HK-2 (cell line): ENCODE measurements around the gene GPR12.

Experiments
- DNase-seq: peaks from one replicate; pipeline ENCODE4 v3.0.0-alpha.2; 2018; ENCODE audit not compliant: unreplicated experiment

GPR12 gene, protein sequence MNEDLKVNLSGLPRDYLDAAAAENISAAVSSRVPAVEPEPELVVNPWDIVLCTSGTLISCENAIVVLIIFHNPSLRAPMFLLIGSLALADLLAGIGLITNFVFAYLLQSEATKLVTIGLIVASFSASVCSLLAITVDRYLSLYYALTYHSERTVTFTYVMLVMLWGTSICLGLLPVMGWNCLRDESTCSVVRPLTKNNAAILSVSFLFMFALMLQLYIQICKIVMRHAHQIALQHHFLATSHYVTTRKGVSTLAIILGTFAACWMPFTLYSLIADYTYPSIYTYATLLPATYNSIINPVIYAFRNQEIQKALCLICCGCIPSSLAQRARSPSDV

DNA sequence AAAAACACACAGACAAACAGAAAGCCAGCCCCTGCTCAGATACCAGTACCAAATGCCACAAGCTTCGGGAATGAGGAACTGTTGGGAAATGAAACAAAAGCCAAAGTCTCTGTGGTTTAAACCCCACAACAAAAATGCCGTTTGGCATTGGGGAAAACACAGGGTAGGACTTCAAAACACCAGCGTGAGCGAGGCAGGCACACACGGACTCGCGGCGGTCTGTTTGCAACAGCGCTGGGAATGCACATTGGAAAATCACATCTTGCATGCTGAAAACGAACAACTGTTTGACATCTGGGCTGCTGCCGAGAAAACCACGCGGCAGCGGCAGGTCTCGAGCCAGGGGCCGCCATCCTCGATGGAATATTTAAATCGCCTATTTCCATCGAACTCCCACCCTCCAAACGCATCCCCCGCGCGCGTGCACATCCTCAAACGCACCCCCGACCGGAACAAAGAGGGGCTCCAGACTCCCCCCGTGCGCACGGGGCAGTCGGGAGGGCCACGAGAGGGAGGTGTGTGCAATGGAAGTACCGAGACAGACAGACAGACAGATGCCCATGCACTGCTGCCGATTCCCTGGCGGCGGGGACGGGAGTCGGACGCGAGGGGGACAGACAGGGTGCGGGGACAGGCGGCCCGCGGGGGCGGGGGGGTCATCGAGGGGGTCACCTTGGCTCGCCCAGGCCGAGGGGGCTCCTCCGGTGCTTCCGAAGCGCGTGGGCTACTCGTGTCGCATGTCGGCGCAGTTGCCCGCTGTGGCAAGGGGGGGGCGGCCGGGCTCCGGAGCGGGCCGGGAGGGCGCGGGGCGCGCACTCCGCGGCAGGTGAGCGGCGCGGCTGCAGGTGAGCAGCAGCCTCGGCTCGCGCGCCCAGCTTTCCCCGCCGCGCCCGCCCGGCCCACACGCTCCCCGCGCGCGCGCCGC is at the start of gene GPR12:
TSS of gene GPR12 (minus strand) at position 880 of the 925 bp plus-strand sequence. CDS start 959 bp downstream, outside the sequence.
- no peak for DNase-seq

DNA sequence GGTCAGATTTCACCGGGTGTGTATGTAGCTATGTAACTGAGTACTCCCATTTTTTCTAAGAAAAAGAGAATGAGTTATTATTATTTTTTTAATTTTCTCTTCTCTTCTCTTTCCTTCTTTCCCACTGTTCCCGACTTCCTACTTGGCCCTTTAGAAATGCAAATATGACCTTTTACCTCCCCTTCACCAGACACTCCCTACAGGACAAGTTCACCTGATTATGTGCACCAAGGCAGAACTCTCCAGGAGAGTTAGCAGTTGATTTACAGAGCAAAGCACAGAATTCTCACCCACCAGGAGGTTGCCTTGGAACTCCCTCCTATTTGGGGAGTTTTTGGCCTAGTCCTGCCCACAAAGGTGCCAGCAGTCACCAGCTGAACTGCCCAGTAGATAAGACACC is 49.5 kb upstream of the GPR12 start:
- DNase-seq = no peak

DNA sequence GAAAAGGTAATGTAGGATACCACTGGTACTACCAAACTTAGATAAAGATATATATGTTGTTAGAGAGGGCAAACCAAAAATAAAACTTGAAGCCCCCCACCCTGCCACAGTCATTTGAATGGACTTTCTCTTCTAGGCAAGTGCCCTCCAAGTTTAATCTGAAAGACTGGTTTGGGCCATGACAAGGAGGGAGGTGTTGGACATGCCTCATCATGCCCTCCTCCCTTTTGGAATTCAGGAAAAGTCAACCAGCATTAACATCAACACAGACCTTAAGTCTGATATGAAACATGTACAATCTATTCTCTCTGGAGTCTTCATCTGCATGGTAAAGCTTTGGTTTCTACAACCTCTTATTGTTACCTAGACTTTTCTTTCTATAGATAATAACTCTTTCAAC is 46.3 kb upstream of the GPR12 start:
- DNase-seq = no peak

DNA sequence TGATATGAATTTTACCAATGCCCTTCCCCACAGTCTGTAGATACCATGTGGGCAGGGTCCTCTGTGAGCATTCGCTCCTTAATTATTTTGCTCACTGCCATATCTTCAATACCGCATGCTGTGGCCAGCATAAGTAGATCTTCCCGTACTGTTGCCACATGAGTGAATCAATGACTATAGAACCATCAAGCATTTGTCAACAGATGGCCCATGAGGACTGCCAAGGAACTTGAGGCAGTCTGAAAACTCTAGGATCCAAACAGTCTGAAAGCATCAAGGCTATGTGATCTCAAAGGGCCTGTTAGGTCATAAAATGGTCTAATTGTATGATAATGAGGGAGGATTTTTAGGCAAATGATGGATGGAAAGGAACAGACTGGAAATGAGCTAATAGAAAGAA is 27.4 kb upstream of the GPR12 start:
- DNase-seq = no peak

DNA sequence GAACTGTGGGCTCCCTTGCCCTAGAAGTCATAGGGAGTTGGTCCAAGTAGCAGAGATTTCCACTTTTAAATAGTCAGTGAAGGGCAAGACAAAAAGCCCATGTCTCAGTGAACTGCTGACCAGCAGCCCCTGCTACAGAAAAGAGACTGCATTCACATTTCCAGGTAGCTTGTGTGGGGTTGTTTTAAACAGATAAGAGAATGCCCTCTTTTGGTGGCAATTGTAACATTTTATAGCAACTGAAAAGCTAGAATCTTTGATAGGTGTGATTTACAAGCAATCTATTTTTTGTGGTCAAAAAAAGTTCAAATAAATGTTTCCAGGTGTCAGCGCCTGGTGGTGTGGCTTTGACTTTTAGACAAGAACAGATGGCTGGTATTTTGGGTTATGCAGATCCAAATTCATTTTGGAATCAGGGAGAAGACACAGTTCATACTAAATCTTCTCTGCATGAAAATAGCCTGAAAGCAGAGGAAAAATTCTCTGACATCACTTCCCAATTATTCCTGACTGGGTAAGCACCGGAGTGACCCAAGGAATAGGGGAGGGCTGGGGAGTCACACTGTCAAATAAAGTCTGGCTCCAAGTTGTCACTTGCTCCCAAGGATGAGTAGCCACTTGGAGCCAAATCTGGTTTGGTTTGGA is 26.2 kb upstream of the GPR12 start:
- DNase-seq = no peak

DNA sequence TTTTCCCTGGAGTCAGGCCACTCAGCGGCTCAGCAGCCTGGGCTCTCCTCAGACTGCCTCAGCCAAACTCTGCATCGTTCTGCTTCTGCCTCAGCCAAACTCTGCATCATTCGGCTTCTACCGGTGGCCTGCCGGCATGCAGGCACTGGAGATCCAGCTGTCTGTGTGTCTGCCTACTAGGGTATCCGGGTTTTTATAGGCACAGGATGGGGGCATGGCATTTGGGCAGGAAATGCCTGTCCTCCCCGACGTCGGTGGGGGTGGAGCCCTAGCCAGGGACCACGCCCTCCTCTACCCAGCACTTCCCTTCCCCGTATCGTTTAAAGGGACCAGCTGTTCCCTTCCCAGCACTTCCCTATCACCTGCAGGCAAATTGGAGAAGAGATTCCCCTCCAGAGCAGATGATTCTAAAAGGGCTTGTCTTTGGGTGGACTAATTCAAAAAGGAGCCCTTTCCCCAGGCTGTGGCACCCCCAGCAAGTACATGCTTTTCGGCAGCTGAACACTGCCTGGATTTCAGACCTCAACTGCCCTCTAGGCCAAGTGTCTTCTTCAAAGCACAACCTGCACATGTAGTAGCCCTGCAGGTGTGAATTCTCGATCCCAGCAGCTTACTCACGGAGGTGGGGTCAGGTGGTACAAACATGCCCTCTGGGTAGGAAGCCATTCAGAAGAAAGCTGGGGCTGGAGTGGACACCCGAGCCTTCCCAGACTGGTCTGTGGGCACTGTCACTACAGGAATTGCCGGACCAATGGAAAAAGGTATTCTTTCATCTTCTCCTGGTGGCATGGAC is 25.4 kb upstream of the GPR12 start:
- DNase-seq = no peak

DNA sequence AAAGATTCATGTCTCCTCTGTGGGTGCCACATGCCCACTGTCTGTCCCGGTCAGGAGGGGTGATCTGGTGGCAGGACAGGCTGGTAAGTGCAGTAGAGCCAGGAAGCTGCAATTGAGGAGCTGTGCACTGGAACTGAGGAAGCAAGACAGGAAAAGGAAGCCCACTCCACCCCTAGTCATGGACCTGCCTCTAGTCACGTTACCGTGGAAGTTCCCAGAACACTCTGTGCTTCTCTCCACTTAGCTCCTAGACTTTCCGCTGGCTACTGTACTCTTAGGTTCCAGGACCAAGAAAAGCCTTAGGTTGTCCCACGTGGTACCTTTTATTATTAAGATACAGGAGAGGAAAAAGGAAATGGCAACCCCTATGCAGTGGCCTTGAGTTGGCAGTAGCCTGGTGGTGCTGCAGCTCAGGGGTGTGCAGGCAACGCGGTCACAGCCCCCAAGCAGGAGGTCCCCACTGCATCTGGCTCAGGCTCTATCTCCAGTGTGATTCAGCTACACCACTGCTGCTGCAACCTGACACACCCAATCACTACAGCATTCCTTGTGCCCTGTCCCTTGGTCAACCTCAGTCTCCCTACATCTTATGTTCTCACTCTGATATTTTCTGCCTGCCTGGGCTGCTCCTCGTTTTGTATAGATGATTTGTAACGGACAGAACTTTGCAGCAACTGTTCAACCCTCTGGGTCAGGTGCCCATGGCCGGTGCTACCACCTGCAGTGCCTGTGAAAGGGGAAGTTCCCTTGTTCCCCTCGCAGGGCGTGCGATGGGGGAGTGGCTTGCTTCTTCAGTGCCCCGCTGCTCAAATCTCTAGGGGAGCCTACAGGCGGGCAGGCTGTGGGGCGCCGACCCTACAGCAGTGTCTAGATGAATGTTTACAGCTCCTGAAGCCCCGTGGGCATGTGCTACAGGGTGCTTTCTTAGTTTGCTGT is 24.4 kb upstream of the GPR12 start:
- DNase-seq = no peak

DNA sequence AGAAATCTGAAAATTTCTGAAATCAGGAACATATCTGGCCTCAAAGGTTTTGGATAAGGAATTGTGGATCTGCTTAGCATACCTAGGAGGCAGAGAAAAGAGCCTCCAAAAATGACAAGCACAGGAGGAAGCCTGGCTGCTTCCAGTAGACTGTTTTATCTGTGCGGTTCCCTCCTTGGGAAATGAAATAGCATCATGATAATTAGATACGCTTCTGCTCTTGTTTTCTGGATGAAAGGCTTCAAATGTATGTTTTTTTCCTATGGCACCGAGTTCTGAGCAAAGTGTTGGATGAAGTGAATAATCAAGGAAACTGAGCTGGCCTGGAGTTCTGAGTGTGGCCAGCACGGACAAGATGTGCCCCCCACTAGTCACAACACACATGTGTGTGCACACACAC is 19.8 kb upstream of the GPR12 start:
- DNase-seq = no peak

DNA sequence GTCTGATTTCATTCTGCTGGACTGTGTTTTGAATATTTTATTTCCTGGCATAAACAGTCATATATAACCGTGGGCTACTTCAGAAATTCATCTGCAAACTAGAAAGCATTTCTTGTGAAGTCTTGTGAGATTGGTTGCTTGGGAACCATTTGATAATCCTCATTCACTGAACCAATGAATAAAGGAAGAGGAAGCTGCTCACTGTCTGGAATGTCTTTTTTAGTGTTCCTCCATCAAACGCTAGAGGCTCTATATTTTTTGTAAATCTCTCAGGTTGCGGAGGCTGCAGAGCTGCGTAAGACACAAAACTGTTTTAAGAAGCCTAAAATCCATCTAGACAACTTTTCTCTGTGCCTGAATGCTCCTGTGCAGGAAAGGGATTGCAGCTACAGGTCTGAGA is 18.7 kb upstream of the GPR12 start:
- DNase-seq = no peak

DNA sequence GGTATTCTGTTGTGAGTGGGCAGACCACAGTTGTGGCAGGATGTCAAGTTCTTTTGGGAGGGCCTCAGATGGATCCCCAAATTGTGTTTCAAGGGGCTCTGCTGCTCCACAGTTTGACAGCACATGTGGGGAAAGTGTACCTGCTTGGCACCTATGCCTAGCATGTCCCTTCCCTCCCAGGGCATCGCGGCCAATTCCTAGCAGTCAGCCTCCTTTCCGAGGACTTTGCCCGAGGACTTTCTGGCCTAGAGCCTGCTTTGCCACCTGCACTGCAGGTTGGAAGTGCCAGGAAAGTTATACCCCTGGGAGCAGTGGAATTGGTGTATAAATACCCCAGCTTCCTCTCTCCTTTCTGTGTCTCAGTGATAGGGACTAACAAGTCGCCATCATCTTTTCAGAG is 11.9 kb upstream of the GPR12 start:
- no peak for DNase-seq

DNA sequence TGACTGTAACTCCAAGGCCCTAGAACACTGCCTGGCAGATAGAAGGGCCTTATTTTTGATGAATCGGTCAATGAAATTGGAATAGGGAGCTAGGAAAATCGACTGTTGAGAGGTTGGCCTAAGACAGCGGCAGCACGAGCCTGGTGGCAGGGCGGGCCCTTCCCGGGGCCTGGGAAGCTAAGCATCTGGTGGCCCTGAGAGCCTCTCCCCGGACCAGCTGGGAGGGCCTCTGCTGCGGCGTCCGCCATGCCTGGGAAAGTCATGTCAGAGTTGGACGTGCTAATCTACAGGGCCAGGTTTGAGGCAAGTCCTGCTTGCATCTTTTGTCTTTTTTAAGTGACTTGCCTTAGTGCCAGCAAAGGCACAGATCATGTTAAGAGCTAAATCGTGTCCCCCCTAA is 11.2 kb upstream of the GPR12 start:
- no peak for DNase-seq

DNA sequence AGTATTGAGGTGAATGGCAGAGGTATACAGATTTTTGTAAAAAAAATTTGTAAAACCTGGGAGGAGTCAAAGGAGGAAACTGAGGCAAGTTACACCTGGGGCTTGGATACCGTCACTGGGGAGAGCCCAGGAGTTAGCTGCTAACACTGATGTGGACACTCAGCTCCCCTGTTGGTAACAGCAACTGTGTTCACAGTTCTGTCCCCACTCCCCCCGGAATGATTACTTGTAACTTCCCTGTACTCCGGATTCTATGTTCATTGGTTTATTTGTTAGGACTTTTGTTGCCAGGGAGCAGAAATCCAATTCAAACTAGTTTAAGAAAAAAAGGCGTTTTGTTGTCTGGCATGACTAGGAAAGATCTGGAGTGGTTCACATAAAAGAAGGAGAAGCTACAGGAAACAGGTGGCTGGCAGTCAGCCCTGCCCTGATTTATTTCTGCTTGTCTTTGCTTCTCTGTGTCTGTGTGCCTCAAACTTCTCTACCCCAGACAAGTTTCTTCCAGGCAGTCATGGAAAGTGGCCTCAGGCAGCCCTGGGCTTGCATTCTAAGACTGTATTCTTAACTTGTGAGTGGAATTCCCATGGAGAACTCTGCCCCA is 2.3 kb upstream of the GPR12 start:
- no peak for DNase-seq

DNA sequence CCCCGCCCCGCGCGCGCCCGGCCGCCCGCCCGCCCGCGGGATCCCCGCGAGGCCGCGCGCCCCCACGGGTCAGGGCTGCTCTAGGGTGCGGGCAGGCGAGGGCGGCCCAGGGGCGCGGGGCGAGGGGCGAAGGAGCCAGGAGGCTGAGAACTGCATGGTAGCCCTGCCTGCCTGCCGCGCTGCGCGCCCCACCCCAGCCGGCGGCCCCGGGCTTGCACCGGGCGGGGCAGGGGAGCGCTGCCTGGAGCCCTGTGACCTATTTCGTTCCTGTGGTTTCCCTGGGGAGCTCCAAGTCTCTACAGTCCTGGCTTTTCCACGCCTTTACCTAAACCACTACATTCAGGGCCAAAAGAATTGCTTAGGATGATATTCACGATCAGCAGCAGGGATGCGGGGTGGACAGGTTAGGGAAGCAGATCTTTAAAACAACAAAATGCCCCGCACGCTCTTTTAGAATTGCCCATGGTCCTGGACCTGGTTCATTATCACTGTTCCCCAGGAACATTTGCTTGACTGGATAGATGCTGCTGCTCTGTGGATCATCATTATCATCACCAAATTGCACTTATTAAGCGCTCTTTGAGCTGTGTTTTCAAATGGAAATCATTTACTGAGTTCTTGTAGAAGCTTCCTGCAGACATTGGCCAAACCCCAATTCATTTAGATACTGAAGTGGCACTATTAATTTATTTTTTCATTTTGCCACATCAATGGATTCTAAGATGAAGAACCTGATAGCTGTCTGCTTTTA is 421 bp upstream of the GPR12 start:
- DNase-seq = no peak

DNA sequence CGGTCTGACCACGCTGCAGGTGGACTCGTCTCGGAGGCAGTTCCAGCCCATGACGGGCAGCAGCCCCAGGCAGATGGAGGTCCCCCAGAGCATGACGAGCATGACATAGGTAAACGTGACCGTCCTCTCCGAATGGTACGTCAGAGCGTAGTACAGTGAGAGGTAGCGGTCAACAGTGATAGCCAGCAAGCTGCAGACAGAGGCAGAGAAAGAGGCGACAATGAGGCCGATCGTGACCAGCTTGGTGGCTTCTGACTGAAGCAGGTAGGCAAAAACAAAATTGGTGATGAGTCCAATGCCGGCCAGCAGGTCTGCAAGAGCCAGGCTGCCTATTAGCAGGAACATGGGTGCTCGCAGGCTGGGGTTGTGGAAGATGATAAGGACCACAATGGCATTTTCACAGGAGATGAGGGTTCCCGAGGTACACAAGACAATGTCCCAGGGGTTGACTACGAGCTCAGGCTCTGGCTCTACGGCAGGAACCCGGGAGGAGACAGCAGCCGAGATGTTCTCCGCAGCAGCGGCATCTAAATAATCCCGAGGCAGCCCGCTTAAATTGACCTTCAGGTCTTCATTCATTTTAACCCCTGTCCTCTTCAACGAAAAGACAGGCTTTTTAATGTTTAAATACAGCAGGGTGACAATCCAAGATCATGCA is 1.2 kb downstream of the GPR12 start:
- no peak for DNase-seq

DNA sequence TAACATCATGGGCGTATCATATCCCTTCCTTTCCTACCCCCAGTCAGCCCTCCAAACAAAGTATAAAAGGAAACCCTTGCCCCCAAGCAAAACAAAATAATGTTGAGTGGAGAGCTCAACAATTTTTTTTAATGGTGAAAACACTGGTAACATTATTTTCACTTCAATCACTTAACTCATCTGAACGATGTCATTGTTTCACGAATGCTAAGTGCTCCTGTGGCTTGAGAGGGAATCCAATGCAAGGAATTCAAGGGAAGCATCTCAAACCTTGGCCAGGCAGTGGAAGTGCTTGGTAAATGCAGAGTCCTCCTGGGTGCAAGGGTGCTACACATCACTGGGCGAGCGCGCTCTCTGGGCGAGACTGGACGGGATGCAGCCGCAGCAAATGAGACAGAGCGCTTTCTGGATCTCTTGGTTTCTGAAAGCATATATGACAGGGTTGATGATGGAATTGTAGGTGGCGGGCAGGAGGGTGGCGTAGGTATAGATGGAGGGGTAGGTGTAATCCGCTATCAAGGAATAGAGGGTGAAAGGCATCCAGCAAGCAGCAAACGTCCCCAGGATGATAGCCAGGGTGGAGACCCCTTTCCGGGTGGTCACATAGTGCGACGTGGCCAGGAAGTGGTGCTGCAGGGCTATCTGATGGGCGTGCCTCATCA is 2.0 kb downstream of the GPR12 start:
- DNase-seq = no peak

DNA sequence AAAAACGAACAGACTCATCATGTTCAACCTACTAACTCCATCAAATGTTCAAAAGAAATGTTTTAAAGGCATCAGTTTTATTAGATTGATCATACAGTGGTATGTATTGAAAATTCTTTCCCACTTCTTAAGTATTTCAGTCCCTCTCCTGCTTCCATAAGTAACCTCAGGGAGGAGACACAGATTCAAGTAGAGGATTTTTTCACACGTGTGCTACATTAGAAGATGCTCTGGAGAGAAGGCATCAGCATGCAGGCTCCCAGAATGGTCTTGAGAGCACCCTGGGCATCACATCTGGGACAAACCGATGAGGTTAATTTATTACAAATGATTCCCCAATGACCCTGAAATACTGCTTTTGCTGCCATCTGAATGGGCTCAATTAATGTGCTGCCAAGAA is 3.6 kb downstream of the GPR12 start:
- no peak for DNase-seq

DNA sequence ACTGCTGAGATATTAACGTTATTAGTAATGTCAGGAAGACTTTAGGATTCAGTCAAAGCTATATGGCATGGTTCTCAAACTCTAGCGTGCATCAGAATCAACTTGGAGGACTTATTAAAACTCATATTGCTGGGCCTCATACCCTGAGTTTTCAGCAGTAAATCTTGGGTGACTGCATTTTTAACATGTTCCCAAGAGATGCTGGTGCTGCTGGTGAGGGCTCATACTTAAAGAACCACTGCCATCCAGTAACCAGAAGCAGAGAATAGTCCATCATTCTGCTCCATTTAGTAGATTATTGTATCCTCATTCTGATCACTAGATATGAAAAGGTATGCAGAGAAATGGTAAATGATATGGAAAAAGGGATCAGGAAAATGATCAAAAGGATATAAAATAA is 7.9 kb downstream of the GPR12 start:
- no peak for DNase-seq

DNA sequence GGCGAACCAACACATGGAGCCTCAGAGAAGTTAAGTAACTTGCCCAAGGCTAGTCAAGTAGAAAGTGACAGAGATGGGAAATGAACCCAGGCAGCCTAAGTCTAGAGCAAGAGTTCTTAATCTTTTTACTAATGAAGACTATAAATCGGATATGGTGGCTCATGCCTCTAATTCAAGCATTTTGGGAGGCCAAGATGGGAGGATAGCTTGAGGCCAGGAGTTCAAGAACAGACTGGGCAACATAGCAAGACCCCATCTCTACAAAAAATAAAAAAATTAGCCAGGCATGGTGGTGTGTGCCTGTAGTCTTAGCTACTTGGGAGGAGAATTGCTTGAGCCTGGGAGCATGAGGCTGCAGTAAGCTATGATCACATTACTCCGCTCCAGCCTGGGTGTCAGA is 10.7 kb downstream of the GPR12 start:
- no peak for DNase-seq
